Suprapubic skin (tissue), 4 donors: ENCODE measurements around the gene NIM1K. TPM values are rescaled to one million over a fixed set of nuclear protein-coding genes. Genes with fewer than 3 reads are reported as not detected.

Source experiments
- DNase-seq, 2 donors: peaks; one replicate each; pipeline ENCODE4 v3.0.0-alpha.2; 2019; ENCODE audit warnings: low spot score in 2 of 2
- H3K27ac ChIP-seq: fragments of 200-600 bp; sonication (generic); one replicate; pipeline ENCODE4 v1.5.1; 2019
- H3K27me3 ChIP-seq: fragments of 200-600 bp; sonication (generic); one replicate; pipeline ENCODE4 v1.5.1; 2019
- H3K36me3 ChIP-seq: fragments of 200-600 bp; sonication (generic); one replicate; pipeline ENCODE4 v1.5.1; 2019
- H3K4me1 ChIP-seq: fragments of 200-600 bp; sonication (generic); one replicate; pipeline ENCODE4 v1.5.1; 2019
- H3K4me3 ChIP-seq: fragments of 200-600 bp; sonication (generic); one replicate; pipeline ENCODE4 v1.5.1; 2019; ENCODE audit warnings: mild to moderate bottlenecking
- H3K9me3 ChIP-seq: fragments of 200-600 bp; sonication (generic); one replicate; pipeline ENCODE4 v1.5.1; 2019
- CTCF ChIP-seq, 2 donors: fragments of 200-600 bp in 1 of 2; fragments of 450-650 bp in 1 of 2; sonication (generic) in 1 of 2; IDR thresholded peaks; one replicate each; pipeline ENCODE4 v1.5.1; 2016 to 2019; ENCODE audit warnings: antibody characterized with exemption in 2 of 2, mild to moderate bottlenecking in 1 of 2, moderate library complexity in 1 of 2
- EP300 ChIP-seq: sonication (generic); formaldehyde crosslinking; IDR thresholded peaks from one replicate; pipeline ENCODE4 v1.6.1; 2017; ENCODE audit warnings: antibody characterized with exemption
- POLR2A ChIP-seq, 2 donors: fragments of 450-650 bp; IDR thresholded peaks; one replicate each; pipeline ENCODE4 v1.6.1; 2017; ENCODE audit warnings: antibody characterized with exemption in 2 of 2, mild to moderate bottlenecking in 2 of 2, moderate library complexity in 2 of 2
- POLR2AphosphoS5 ChIP-seq, 3 donors: sonication (generic); formaldehyde crosslinking; IDR thresholded peaks; one replicate each; pipeline ENCODE4 v1.6.1; 2017; ENCODE audit warnings: antibody characterized with exemption in 3 of 3
- WGBS: methylation state at CpG from one replicate; pipeline ENCODE4 v1.1.5; 2018; 5-methylcytosine and 5-hydroxymethylcytosine counted together
- total RNA-seq, 4 donors: library from RNA; depleted of rRNA; stranded (reverse); fragments of >200 nt; gene quantifications; one replicate each; pipeline ENCODE4 v1.1.0, GENCODE V29; 2016

Gene NIM1K
- total RNA-seq, 4 donors from 2014 or later, result 0.45 to 3.0 (median 1.2) TPM

- no peaks in the 10 kb centered on the region for H3K9me3 ChIP-seq
- DNase-seq, result no peak
- no peaks in the 10 kb centered on the region for H3K4me1 ChIP-seq
- WGBS, result 86% methylated on average over 2 of the region's 2 CpGs
- TF ChIP-seq EP300 (no peak), POLR2AphosphoS5 (IDR thresholded peaks at IDR 0.05) (no peak), CTCF (IDR thresholded peaks at IDR 0.05) (no peak)
- no peak overlapping the region for H3K27ac ChIP-seq
- H3K27me3 ChIP-seq, result no peaks in the 10 kb centered on the region
- no peaks in the 10 kb centered on the region for H3K36me3 ChIP-seq
- no peak overlapping the region for H3K4me3 ChIP-seq
Measured at GRCh38 chr5:43204958-43205357, 12.9 kb downstream of the NIM1K start.

- Histone ChIP-seq H3K36me3 (no peaks in the 10 kb centered on the region), H3K27me3 (no peaks in the 10 kb centered on the region), H3K4me3 (no peak overlapping the region), H3K27ac (no peak overlapping the region), H3K4me1 (peaks cover 2% of the 10 kb centered on the region), H3K9me3 (no peaks in the 10 kb centered on the region)
- no peak for DNase-seq
- TF ChIP-seq CTCF (IDR thresholded peaks at IDR 0.05) (no peak), POLR2AphosphoS5 (IDR thresholded peaks at IDR 0.05) (no peak), EP300 (no peak)
- 70% methylated on average over 4 of the region's 4 CpGs for WGBS
Measured at GRCh38 chr5:43207601-43208000, 15.6 kb downstream of the NIM1K start.

- no peaks in the 10 kb centered on the region for H3K27me3 ChIP-seq
- H3K4me1 ChIP-seq, result peaks cover 2% of the 10 kb centered on the region
- WGBS, result 19% methylated on average over 1 of the region's 1 CpG
- no peaks in the 10 kb centered on the region for H3K9me3 ChIP-seq
- TF ChIP-seq EP300, result no peak
- TF ChIP-seq POLR2A (IDR thresholded peaks at IDR 0.05), result no peak
- no peak for TF ChIP-seq CTCF (IDR thresholded peaks at IDR 0.05)
- no peak for TF ChIP-seq POLR2AphosphoS5 (IDR thresholded peaks at IDR 0.05)
- no peak overlapping the region for H3K4me3 ChIP-seq
- no peak overlapping the region for H3K27ac ChIP-seq
- H3K36me3 ChIP-seq, result no peaks in the 10 kb centered on the region
- DNase-seq, result no peak
Measured at GRCh38 chr5:43208658-43209057, 16.6 kb downstream of the NIM1K start.

- no peak overlapping the region for H3K27ac ChIP-seq
- 75% methylated on average over 4 of the region's 4 CpGs for WGBS
Measured at GRCh38 chr5:43209060-43209459, 17.0 kb downstream of the NIM1K start.

GRCh38 chr5:43209833-43210232 lies 17.8 kb downstream of the NIM1K start:
- Histone ChIP-seq H3K4me3 (no peak overlapping the region), H3K27ac (no peak overlapping the region), H3K27me3 (no peaks in the 10 kb centered on the region), H3K9me3 (no peaks in the 10 kb centered on the region), H3K4me1 (peaks cover 2% of the 10 kb centered on the region), H3K36me3 (no peaks in the 10 kb centered on the region)
- no peak for DNase-seq
- no peak for TF ChIP-seq POLR2AphosphoS5 (IDR thresholded peaks at IDR 0.05)
- no peak for TF ChIP-seq EP300
- no peak for TF ChIP-seq POLR2A (IDR thresholded peaks at IDR 0.05)
- no peak for TF ChIP-seq CTCF (IDR thresholded peaks at IDR 0.05)
- WGBS, result 74% methylated on average over 5 of the region's 5 CpGs

More at GRCh38 chr5:43209060-43209459, 17.0 kb downstream of the NIM1K start:
- H3K4me3 ChIP-seq, result no peak overlapping the region
- DNase-seq, result no peak
- no peaks in the 10 kb centered on the region for H3K27me3 ChIP-seq
- no peaks in the 10 kb centered on the region for H3K9me3 ChIP-seq
- no peaks in the 10 kb centered on the region for H3K36me3 ChIP-seq
- TF ChIP-seq CTCF (IDR thresholded peaks at IDR 0.05), result no peak
- no peak for TF ChIP-seq POLR2AphosphoS5 (IDR thresholded peaks at IDR 0.05)
- TF ChIP-seq POLR2A (IDR thresholded peaks at IDR 0.05), result no peak
- no peak for TF ChIP-seq EP300
- peaks cover 2% of the 10 kb centered on the region for H3K4me1 ChIP-seq
